GM23338 (cell line): ENCODE results near the gene SFMBT2. TPM values are rescaled to one million over a fixed set of nuclear protein-coding genes. Genes with fewer than 3 reads are reported as not detected.

Experiments used
- ATAC-seq: fragments of 200-7000 bp; cut with Tn5 transposase; 3 replicates; pipeline ENCODE4 v1.9.1; 2020
- DNase-seq: peaks from one replicate; pipeline ENCODE4 v3.0.0-alpha.2; 2015; ENCODE audit warnings: low spot score
- H2AFZ ChIP-seq: fragments of 200-600 bp; sonication (generic); 2 replicates; pipeline ENCODE4 v1.8.0; 2016; ENCODE audit warnings: antibody characterized with exemption, mild to moderate bottlenecking, moderate library complexity
- H3F3A ChIP-seq: fragments of 200-600 bp; sonication (generic); replicated peaks from 2 replicates; pipeline ENCODE4 v1.8.0; 2017; ENCODE audit warnings: antibody characterized with exemption, mixed run types, low read depth
- H3K27ac ChIP-seq: fragments of 200-600 bp; sonication (generic); 2 replicates; pipeline ENCODE4 v1.6.1; 2016; ENCODE audit warnings: low read depth
- H3K27me3 ChIP-seq: fragments of 200-600 bp; sonication (generic); 2 replicates; pipeline ENCODE4 v1.8.0; 2016; ENCODE audit warnings: mild to moderate bottlenecking, mixed run types, moderate library complexity; ENCODE audit not compliant: insufficient read depth
- H3K36me3 ChIP-seq: fragments of 200-600 bp; sonication (generic); 2 replicates; pipeline ENCODE4 v1.8.0; 2016; ENCODE audit warnings: mild to moderate bottlenecking; ENCODE audit not compliant: insufficient read depth
- H3K4me1 ChIP-seq: fragments of 200-600 bp; sonication (generic); 2 replicates; pipeline ENCODE4 v1.8.0; 2016; ENCODE audit warnings: mild to moderate bottlenecking, moderate library complexity; ENCODE audit not compliant: insufficient read depth
- H3K4me2 ChIP-seq: fragments of 200-600 bp; sonication (generic); 2 replicates; pipeline ENCODE4 v1.7.1; 2017; ENCODE audit warnings: mixed run types
- H3K4me3 ChIP-seq: fragments of 200-600 bp; sonication (generic); 2 replicates; pipeline ENCODE4 v1.6.1; 2016; ENCODE audit warnings: mixed run types
- H3K79me2 ChIP-seq: fragments of 200-600 bp; sonication (generic); replicated peaks from 2 replicates; pipeline ENCODE4 v1.8.0; 2017; ENCODE audit warnings: mild to moderate bottlenecking; ENCODE audit not compliant: insufficient read depth
- H3K9me2 ChIP-seq: fragments of 200-600 bp; sonication (generic); 2 replicates; pipeline ENCODE4 v1.8.0; 2017; ENCODE audit not compliant: insufficient read depth
- H4K20me1 ChIP-seq: fragments of 200-600 bp; sonication (generic); replicated peaks from 2 replicates; pipeline ENCODE4 v1.8.0; 2017; ENCODE audit warnings: mild to moderate bottlenecking; ENCODE audit not compliant: insufficient read depth
- H3K27ac Mint-ChIP-seq: 2 replicates; pipeline ENCODE4 v1.8.0; 2020; ENCODE audit warnings: inconsistent platforms, mild to moderate bottlenecking, moderate library complexity, mixed read lengths
- H3K27me3 Mint-ChIP-seq: 3 replicates; pipeline ENCODE4 v1.8.0; 2022; ENCODE audit warnings: low read depth, mild to moderate bottlenecking, moderate library complexity, mixed read lengths, inconsistent platforms; ENCODE audit not compliant: insufficient read depth, poor library complexity
- H3K36me3 Mint-ChIP-seq: 3 replicates; pipeline ENCODE4 v1.8.0; 2021; ENCODE audit warnings: low read depth, mild to moderate bottlenecking, inconsistent platforms, moderate library complexity, mixed read lengths
- H3K4me1 Mint-ChIP-seq: 3 replicates; pipeline ENCODE4 v1.8.0; 2020; ENCODE audit warnings: mild to moderate bottlenecking, inconsistent platforms, mixed read lengths
- H3K4me3 Mint-ChIP-seq: 3 replicates; pipeline ENCODE4 v1.8.0; 2021; ENCODE audit warnings: moderate library complexity, mild to moderate bottlenecking, inconsistent platforms, mixed read lengths
- H3K9me3 Mint-ChIP-seq: 3 replicates; pipeline ENCODE4 v1.8.0; 2020; ENCODE audit warnings: moderate library complexity, mild to moderate bottlenecking, inconsistent platforms, mixed read lengths
- CREB1 ChIP-seq: fragments of 250-450 bp; sonication (Bioruptor Pico); IDR thresholded peaks from 2 replicates; pipeline ENCODE4 v1.5.0; 2020; ENCODE audit warnings: low read depth, mild to moderate bottlenecking, moderate library complexity
- EZH2 ChIP-seq: fragments of 200-600 bp; sonication (generic); IDR thresholded peaks from one replicate; pipeline ENCODE4 v1.8.0; 2017; ENCODE audit warnings: antibody characterized with exemption, mild to moderate bottlenecking, low read depth; ENCODE audit not compliant: unreplicated experiment
- EZH2phosphoT487 ChIP-seq: fragments of 200-600 bp; sonication (generic); IDR thresholded peaks from one replicate; pipeline ENCODE4 v1.8.1; 2018; ENCODE audit warnings: antibody characterized with exemption; ENCODE audit not compliant: unreplicated experiment
- JUNB ChIP-seq: IDR thresholded peaks from one replicate; pipeline ENCODE4 v1.6.1; 2016; ENCODE audit warnings: antibody characterized with exemption; ENCODE audit not compliant: unreplicated experiment
- NANOG ChIP-seq: IDR thresholded peaks from 2 replicates; pipeline ENCODE4 v1.6.1; 2016; ENCODE audit warnings: antibody characterized with exemption, borderline replicate concordance
- POLR2AphosphoS5 ChIP-seq: IDR thresholded peaks from 2 replicates; pipeline ENCODE4 v1.6.1; 2016; ENCODE audit warnings: antibody characterized with exemption, low read depth
- STAT1 ChIP-seq: IDR thresholded peaks from one replicate; pipeline ENCODE4 v1.6.1; 2016; ENCODE audit warnings: antibody characterized with exemption; ENCODE audit not compliant: unreplicated experiment
- ZNF114 ChIP-seq: fragments of 250-450 bp; sonication (Bioruptor Pico); IDR thresholded peaks from 2 replicates; pipeline ENCODE4 v1.5.0; 2020; ENCODE audit warnings: mild to moderate bottlenecking, moderate library complexity
- ZNF331 ChIP-seq: fragments of 250-450 bp; sonication (Bioruptor Pico); IDR thresholded peaks from 2 replicates; pipeline ENCODE4 v1.5.0; 2020; ENCODE audit warnings: low read depth, mild to moderate bottlenecking, moderate library complexity
- ZNF462 ChIP-seq: fragments of 250-450 bp; sonication (Bioruptor Pico); IDR thresholded peaks from 2 replicates; pipeline ENCODE4 v1.5.0; 2020; ENCODE audit warnings: mild to moderate bottlenecking, moderate library complexity
- polyA plus RNA-seq: library from polyadenylated mRNA; unstranded; fragments of >200 nt; fragmentation: Nextera tagmentation; extraction: Ambion mirVana; gene quantifications from 2 replicates; pipeline ENCODE4 v1.2.1, GENCODE V29; 2016
- total RNA-seq: library from RNA; depleted of rRNA; stranded (reverse); fragments of >200 nt; shearing (Covaris generic); gene quantifications from 2 replicates; pipeline ENCODE4 v1.2.3, GENCODE V29; 2014
- TF ChIP-seq, protein P1 (sequence below), 2 experiments: fragments of 200-600 bp in 1 of 2; sonication (generic) in 1 of 2; conservative IDR thresholded peaks; 2 replicates each; pipeline versions ENCODE4 v1.5.1 to v1.6.1; 2016 to 2017; ENCODE audit warnings: antibody characterized with exemption in 2 of 2, low read depth in 2 of 2, mild to moderate bottlenecking in 2 of 2, moderate library complexity in 1 of 2
- TF ChIP-seq, protein P2 (sequence below): IDR thresholded peaks from one replicate; pipeline ENCODE4 v1.6.1; 2018; ENCODE audit warnings: antibody characterized with exemption; ENCODE audit not compliant: unreplicated experiment
- TF ChIP-seq, protein P3 (sequence below): IDR thresholded peaks from 2 replicates; pipeline ENCODE4 v1.6.1; 2016; ENCODE audit warnings: antibody characterized with exemption

The SFMBT2 gene
- total and polyA plus RNA-seq, 2 experiments from 2014 or later, result 2.7 to 6.7 TPM

- H3K4me1 ChIP-seq, result no peaks in the 10 kb centered on the region
- H3K4me3 ChIP-seq, result no peak overlapping the region
- DNase-seq (no peak), ATAC-seq (no peak)
- H3K9me3 Mint-ChIP-seq, result no peaks in the 10 kb centered on the region
- no peak overlapping the region for H3K4me3 Mint-ChIP-seq
- H3K27me3 ChIP-seq, result no peaks in the 10 kb centered on the region
- H2AFZ ChIP-seq, result no peak overlapping the region
- H3K4me2 ChIP-seq, result no peak overlapping the region
- no peak overlapping the region for H3K27ac Mint-ChIP-seq
- H3K9me2 ChIP-seq, result no peaks in the 10 kb centered on the region
- H3K36me3 ChIP-seq, result no peaks in the 10 kb centered on the region
- no peak overlapping the region for H3K27ac ChIP-seq
- H3K4me1 Mint-ChIP-seq, result no peaks in the 10 kb centered on the region
- peaks cover 5% of the 10 kb centered on the region for H3K27me3 Mint-ChIP-seq
- no peaks in the 10 kb centered on the region for H3K79me2 ChIP-seq
- H4K20me1 ChIP-seq, result no peaks in the 10 kb centered on the region
- H3K36me3 Mint-ChIP-seq, result 0 out of 3 replicates have a peak, but pooled peaks cover 2% of the 10 kb centered on the region
- TF ChIP-seq, protein P1, sequence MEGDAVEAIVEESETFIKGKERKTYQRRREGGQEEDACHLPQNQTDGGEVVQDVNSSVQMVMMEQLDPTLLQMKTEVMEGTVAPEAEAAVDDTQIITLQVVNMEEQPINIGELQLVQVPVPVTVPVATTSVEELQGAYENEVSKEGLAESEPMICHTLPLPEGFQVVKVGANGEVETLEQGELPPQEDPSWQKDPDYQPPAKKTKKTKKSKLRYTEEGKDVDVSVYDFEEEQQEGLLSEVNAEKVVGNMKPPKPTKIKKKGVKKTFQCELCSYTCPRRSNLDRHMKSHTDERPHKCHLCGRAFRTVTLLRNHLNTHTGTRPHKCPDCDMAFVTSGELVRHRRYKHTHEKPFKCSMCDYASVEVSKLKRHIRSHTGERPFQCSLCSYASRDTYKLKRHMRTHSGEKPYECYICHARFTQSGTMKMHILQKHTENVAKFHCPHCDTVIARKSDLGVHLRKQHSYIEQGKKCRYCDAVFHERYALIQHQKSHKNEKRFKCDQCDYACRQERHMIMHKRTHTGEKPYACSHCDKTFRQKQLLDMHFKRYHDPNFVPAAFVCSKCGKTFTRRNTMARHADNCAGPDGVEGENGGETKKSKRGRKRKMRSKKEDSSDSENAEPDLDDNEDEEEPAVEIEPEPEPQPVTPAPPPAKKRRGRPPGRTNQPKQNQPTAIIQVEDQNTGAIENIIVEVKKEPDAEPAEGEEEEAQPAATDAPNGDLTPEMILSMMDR (conservative IDR thresholded peaks at IDR 0.05; ENCODE audit: low read depth in 2 of 2), result no peak
- TF ChIP-seq, protein P2, sequence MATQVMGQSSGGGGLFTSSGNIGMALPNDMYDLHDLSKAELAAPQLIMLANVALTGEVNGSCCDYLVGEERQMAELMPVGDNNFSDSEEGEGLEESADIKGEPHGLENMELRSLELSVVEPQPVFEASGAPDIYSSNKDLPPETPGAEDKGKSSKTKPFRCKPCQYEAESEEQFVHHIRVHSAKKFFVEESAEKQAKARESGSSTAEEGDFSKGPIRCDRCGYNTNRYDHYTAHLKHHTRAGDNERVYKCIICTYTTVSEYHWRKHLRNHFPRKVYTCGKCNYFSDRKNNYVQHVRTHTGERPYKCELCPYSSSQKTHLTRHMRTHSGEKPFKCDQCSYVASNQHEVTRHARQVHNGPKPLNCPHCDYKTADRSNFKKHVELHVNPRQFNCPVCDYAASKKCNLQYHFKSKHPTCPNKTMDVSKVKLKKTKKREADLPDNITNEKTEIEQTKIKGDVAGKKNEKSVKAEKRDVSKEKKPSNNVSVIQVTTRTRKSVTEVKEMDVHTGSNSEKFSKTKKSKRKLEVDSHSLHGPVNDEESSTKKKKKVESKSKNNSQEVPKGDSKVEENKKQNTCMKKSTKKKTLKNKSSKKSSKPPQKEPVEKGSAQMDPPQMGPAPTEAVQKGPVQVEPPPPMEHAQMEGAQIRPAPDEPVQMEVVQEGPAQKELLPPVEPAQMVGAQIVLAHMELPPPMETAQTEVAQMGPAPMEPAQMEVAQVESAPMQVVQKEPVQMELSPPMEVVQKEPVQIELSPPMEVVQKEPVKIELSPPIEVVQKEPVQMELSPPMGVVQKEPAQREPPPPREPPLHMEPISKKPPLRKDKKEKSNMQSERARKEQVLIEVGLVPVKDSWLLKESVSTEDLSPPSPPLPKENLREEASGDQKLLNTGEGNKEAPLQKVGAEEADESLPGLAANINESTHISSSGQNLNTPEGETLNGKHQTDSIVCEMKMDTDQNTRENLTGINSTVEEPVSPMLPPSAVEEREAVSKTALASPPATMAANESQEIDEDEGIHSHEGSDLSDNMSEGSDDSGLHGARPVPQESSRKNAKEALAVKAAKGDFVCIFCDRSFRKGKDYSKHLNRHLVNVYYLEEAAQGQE, result no peak
- TF ChIP-seq JUNB (no peak), STAT1 (no peak), POLR2AphosphoS5 (no peak), ZNF331 (no peak), ZNF114 (CRISPR knock-in tag) (no peak), EZH2phosphoT487 (no peak), NANOG (no peak), ZNF462 (CRISPR knock-in tag) (no peak), EZH2 (no peak), CREB1 (CRISPR knock-in tag) (no peak)
- TF ChIP-seq, protein P3, sequence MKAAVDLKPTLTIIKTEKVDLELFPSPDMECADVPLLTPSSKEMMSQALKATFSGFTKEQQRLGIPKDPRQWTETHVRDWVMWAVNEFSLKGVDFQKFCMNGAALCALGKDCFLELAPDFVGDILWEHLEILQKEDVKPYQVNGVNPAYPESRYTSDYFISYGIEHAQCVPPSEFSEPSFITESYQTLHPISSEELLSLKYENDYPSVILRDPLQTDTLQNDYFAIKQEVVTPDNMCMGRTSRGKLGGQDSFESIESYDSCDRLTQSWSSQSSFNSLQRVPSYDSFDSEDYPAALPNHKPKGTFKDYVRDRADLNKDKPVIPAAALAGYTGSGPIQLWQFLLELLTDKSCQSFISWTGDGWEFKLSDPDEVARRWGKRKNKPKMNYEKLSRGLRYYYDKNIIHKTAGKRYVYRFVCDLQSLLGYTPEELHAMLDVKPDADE, result no peak
- no peaks in the 10 kb centered on the region for H3F3A ChIP-seq
Measured at GRCh38 chr10:7165500-7166177, 245.2 kb downstream of the SFMBT2 start.
